K562 (cell line): ENCODE measurements around the gene SYVN1. TPM values are rescaled to one million over a fixed set of nuclear protein-coding genes. Genes with fewer than 3 reads are reported as not detected.

Experiments used
- ATAC-seq: fragments of 200-7000 bp; cut with Tn5 transposase; 3 replicates; pipeline ENCODE4 v1.9.1; 2020; ENCODE audit warnings: moderate library complexity
- BruUV-seq: library from RNA; stranded (reverse); fragments of 400-500 nt; replicated peaks from 2 replicates; lab custom pipeline; 2021; lab: Mats Ljungman, UMichigan
- CTCF ChIA-PET: fragments of 300-600 bp; formaldehyde crosslinking; extraction: SDS; loops from one replicate; lab custom pipeline; 2021; ENCODE audit warnings: low intra/inter-chr PET ratio; lab: Yijun Ruan, JAX
- POLR2A ChIA-PET: fragments of 300-600, 350-650 bp; sonication (Branson Sonifier 250); formaldehyde crosslinking; extraction: SDS; loops from one replicate; lab custom pipeline; 2021; ENCODE audit warnings: antibody characterized with exemption, inconsistent platforms; lab: Yijun Ruan, JAX
- DNase-seq, 4 experiments: peaks; one replicate each; pipeline versions ENCODE4 v3.0.0 to v3.0.0-alpha.2; 2011 to 2018; ENCODE audit warnings: low spot score in 3 of 4, mixed read lengths in 3 of 4; ENCODE audit errors: extremely low read depth in 1 of 4
- FAIRE-seq: peaks from 2 replicates; lab custom pipeline; 2011; peaks lifted over from hg19 to GRCh38; lab: Jason Lieb, UNC
- H2AFZ ChIP-seq: 2 replicates; pipeline ENCODE4 v1.6.0; 2011; ENCODE audit warnings: low read depth, low read length, control low read depth, inconsistent platforms
- H3K27ac ChIP-seq: fragments of 200-600 bp; 3 replicates; pipeline ENCODE4 v1.8.0; 2011; ENCODE audit warnings: low read depth, mild to moderate bottlenecking, control low read depth, inconsistent platforms, low read length, moderate library complexity, mixed read lengths; ENCODE audit errors: extremely low read depth
- H3K27me3 ChIP-seq, 2 experiments: fragments of 300-600 bp in 1 of 2; 2 replicates in 1 of 2; 3 replicates in 1 of 2; pipeline versions ENCODE4 v1.6.0 to v1.8.0; 2011; ENCODE audit warnings: inconsistent platforms in 2 of 2, low read length in 2 of 2, mild to moderate bottlenecking in 1 of 2, mixed read lengths in 1 of 2, moderate library complexity in 1 of 2; ENCODE audit not compliant: control insufficient read depth in 2 of 2, insufficient read depth in 2 of 2
- H3K36me3 ChIP-seq: fragments of 300-600 bp; 3 replicates; pipeline ENCODE4 v1.8.0; 2011; ENCODE audit warnings: mild to moderate bottlenecking, low read length, inconsistent platforms; ENCODE audit not compliant: control insufficient read depth, insufficient read depth
- H3K4me1 ChIP-seq, 2 experiments: fragments of 200-600 bp in 1 of 2; replicated peaks in 1 of 2; 2 replicates in 1 of 2; 3 replicates in 1 of 2; pipeline versions ENCODE4 v1.5.1 to v1.8.0; 2011; ENCODE audit warnings: inconsistent platforms in 2 of 2, low read length in 2 of 2, mild to moderate bottlenecking in 1 of 2, mixed read lengths in 1 of 2, moderate library complexity in 1 of 2; ENCODE audit not compliant: control insufficient read depth in 2 of 2, insufficient read depth in 2 of 2
- H3K4me2 ChIP-seq: 2 replicates; pipeline ENCODE4 v1.6.1; 2011; ENCODE audit warnings: low read length, control low read depth, inconsistent platforms, mixed read lengths; ENCODE audit not compliant: insufficient read depth
- H3K4me3 ChIP-seq: fragments of 200-600 bp; sonication (generic), shearing (Covaris generic); 2 replicates; pipeline ENCODE4 v1.5.1; 2016; ENCODE audit warnings: control low read depth, inconsistent platforms
- H3K79me2 ChIP-seq: fragments of 200-600 bp; 3 replicates; pipeline ENCODE4 v1.8.0; 2011; ENCODE audit warnings: low read length, inconsistent platforms; ENCODE audit not compliant: control insufficient read depth, insufficient read depth
- H3K9ac ChIP-seq, 2 experiments: 2 replicates each; pipeline versions ENCODE4 v1.6.0 to v1.6.1; 2011; ENCODE audit warnings: low read depth in 2 of 2, low read length in 2 of 2, control low read depth in 1 of 2, inconsistent platforms in 1 of 2, mild to moderate bottlenecking in 1 of 2, mixed read lengths in 1 of 2; ENCODE audit not compliant: insufficient read depth in 1 of 2
- H3K9me1 ChIP-seq: one replicate; pipeline ENCODE4 v1.6.0; 2011; ENCODE audit warnings: inconsistent platforms, mild to moderate bottlenecking, low read length, moderate library complexity; ENCODE audit not compliant: control insufficient read depth, insufficient read depth
- H3K9me3 ChIP-seq: replicated peaks from 2 replicates; pipeline ENCODE4 v1.5.1; 2011; ENCODE audit warnings: low read depth, low read length, inconsistent platforms; ENCODE audit not compliant: control insufficient read depth, insufficient read depth
- H4K20me1 ChIP-seq: replicated peaks from 2 replicates; pipeline ENCODE4 v1.6.1; 2011; ENCODE audit warnings: low read length, inconsistent platforms, mixed read lengths; ENCODE audit not compliant: control insufficient read depth, insufficient read depth
- BACH1 ChIP-seq: fragments of 200-800 bp; sonication (Bioruptor generic); IDR thresholded peaks from 2 replicates; pipeline ENCODE4 v1.6.1; 2016; ENCODE audit warnings: missing genetic modification characterization, missing compliant biosample characterization
- BRD4 ChIP-seq: fragments of 200-600 bp; sonication (generic); IDR thresholded peaks from 2 replicates; pipeline ENCODE4 v1.6.1; 2017; ENCODE audit warnings: inconsistent platforms
- KDM1A ChIP-seq, 2 experiments: fragments of 450-650 bp; IDR thresholded peaks; 2 replicates each; pipeline ENCODE4 v1.6.1; 2016; ENCODE audit warnings: mild to moderate bottlenecking in 2 of 2
- NR2C1 ChIP-seq, 2 experiments: fragments of 450-650 bp; IDR thresholded peaks; 2 replicates each; pipeline ENCODE4 v1.6.1; 2017; ENCODE audit warnings: mild to moderate bottlenecking in 2 of 2, antibody characterized with exemption in 1 of 2, inconsistent platforms in 1 of 2, missing compliant biosample characterization in 1 of 2, missing genetic modification characterization in 1 of 2
- RAD51 ChIP-seq: fragments of 450-650 bp; IDR thresholded peaks from 2 replicates; pipeline ENCODE4 v1.7.1; 2016; ENCODE audit warnings: low read depth, mild to moderate bottlenecking, borderline replicate concordance
- SMARCA5 ChIP-seq: fragments of 450-650 bp; IDR thresholded peaks from 2 replicates; pipeline ENCODE4 v1.6.1; 2016
- SRSF3 ChIP-seq: fragments of 200-400 bp; formaldehyde crosslinking; IDR thresholded peaks from 2 replicates; pipeline ENCODE4 v1.6.1; 2016; ENCODE audit warnings: mild to moderate bottlenecking, low read length, moderate library complexity; ENCODE audit not compliant: insufficient read depth
- STAT5B ChIP-seq: fragments of 250-450 bp; sonication (Bioruptor Pico); IDR thresholded peaks from 2 replicates; pipeline ENCODE4 v1.8.0; 2021; ENCODE audit warnings: mild to moderate bottlenecking, inconsistent platforms
- TRIM28 ChIP-seq: fragments of 450-650 bp; IDR thresholded peaks from 2 replicates; pipeline ENCODE4 v1.6.1; 2017
- YY1 ChIP-seq, 3 experiments: IDR thresholded peaks; 2 replicates each; pipeline ENCODE4 v1.6.1; 2011; ENCODE audit warnings: low read length in 2 of 3, mild to moderate bottlenecking in 2 of 3, moderate library complexity in 2 of 3, borderline replicate concordance in 1 of 3, control low read depth in 1 of 3, low read depth in 1 of 3; ENCODE audit not compliant: insufficient read depth in 3 of 3, insufficient replicate concordance in 2 of 3, control insufficient read depth in 1 of 3, insufficient read length in 1 of 3; ENCODE audit errors: extremely low read depth in 1 of 3
- ZC3H11A ChIP-seq: IDR thresholded peaks from 2 replicates; pipeline ENCODE4 v1.6.1; 2012; ENCODE audit warnings: low read depth, low read length, improper control_type of control experiment
- WGBS: fragments of 100-300 bp; shearing (Covaris generic); methylation state at CpG from one replicate; pipeline ENCODE4 v1.1.6; 2016; ENCODE audit warnings: low coverage, mixed read lengths; ENCODE audit not compliant: insufficient coverage; ENCODE audit errors: missing lambda C conversion rate; 5-methylcytosine and 5-hydroxymethylcytosine counted together
- in situ Hi-C: fragments of 300-500 bp; cut with MboI; formaldehyde crosslinking; loops from 4 replicates; pipeline ENCODE4 v1.15.0; 2018; ENCODE audit warnings: inconsistent platforms, mixed read lengths
- intact Hi-C: fragments of 100-400 bp; cut with micrococcal nuclease; formaldehyde crosslinking; loops from 2 replicates; pipeline ENCODE4 v1.14.2; 2022
- polyA plus RNA-seq, 8 experiments: library from polyadenylated mRNA; depleted of rRNA in 4 of 8; stranded (reverse) in 5 of 8; unstranded in 3 of 8; fragments of >200 nt; fragmentation: Nextera tagmentation in 2 of 8; fragmentation: Illumina TruSeq in 1 of 8; extraction: Ambion mirVana in 2 of 8; extraction: Trizol in 1 of 8; gene quantifications; 2 replicates each; pipeline versions ENCODE4 v1.2.1 to v1.2.3, GENCODE V29; 2011 to 2014; ENCODE audit warnings: inconsistent platforms in 1 of 8, missing spikeins in 1 of 8
- total RNA-seq, 7 experiments: library from RNA; depleted of rRNA in 6 of 7; stranded (reverse); fragments of >200 nt in 6 of 7; fragmentation: Illumina TruSeq in 2 of 7; extraction: Trizol in 2 of 7; gene quantifications; 2 replicates each; pipeline versions ENCODE4 v1.2.1 to v1.2.3, GENCODE V29; 2011 to 2021; ENCODE audit warnings: low replicate concordance in 1 of 7

Gene SYVN1
- total and polyA plus RNA-seq, 9 of the 15 experiments (the other 6 are each of a cell fraction or from before 2014, with no cell fraction given) = 0.41 to 47.4 (median 9.9) TPM

DNA sequence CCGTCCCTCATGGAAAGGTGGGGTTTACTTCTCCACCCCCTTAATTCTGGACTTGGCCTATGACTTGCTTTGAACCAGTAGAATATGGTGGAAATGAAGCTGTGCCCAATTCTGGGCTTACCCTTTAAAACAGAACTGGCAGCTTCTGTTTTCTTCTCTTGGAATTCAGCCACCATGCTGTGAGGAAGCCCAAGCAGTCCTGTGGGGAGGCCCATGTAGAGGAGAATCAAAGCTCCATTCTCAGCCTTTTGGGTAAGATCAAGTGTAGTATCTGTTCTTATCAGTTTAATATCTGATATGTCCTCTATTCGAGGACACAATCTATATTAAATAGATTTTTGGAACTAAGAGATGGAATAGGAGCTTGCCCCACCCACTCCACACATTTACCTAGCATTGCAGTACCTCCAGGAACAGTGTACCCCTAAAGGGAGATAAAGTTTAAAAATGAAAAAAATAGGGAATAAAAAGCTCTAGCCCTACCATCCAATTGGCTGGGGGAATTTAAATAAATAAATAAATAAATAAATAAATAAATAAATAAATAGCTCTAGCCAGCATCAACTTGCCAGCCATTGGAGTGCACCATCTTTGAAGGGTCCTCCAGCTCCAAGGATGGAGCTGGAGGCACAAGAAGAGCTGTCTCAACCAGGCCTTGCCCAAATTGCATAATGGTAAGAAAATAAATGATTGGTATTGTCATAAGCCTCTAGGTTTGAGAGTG, 13.2 kb upstream of the SYVN1 start:
- H4K20me1 ChIP-seq = no peaks in the 10 kb centered on the region
- FAIRE-seq (no peak), ATAC-seq (no peak), DNase-seq (no peak)
- ChIA-PET POLR2A (interaction anchor here (1.1 to 7.6 kb wide), 2 partner anchors 9 to 12 kb away, joined by 3 to 75 read pairs; partner anchors contain the start of gene SYVN1), CTCF (no interaction called here)
- no peak overlapping the region for H3K4me2 ChIP-seq
- intact Hi-C loops (no loop called here), in situ Hi-C loops (no loop called here)
- H3K4me1 ChIP-seq = peaks cover 14 to 16% of the 10 kb centered on the region in 2 experiments
- no peaks in the 10 kb centered on the region for H3K79me2 ChIP-seq
- H3K9me3 ChIP-seq = no peaks in the 10 kb centered on the region; the same call in 1 of the 2 replicates
- 42% methylated on average over 2 of the region's 2 CpGs for WGBS
- no peaks in the 10 kb centered on the region for H3K9me1 ChIP-seq
- BruUV-seq = no TSS peak
- no peak overlapping the region for H3K9ac ChIP-seq
- H3K27ac ChIP-seq = no peak overlapping the region
- no peak overlapping the region for H2AFZ ChIP-seq
- no peaks in the 10 kb centered on the region for H3K27me3 ChIP-seq
- H3K36me3 ChIP-seq = no peaks in the 10 kb centered on the region
- H3K4me3 ChIP-seq = no peak overlapping the region
- TF ChIP-seq TRIM28 = 0 out of 2 replicates have a peak, but pooled peaks have one; percentile 35
- no peak for TF ChIP-seq STAT5B (CRISPR knock-in tag)
- peak; percentile 37 to 85 (median 47) for TF ChIP-seq YY1 (IDR thresholded peaks at IDR 0.05; ENCODE audit: borderline replicate concordance in 1 of 3, control insufficient read depth in 1 of 3, extremely low read depth in 1 of 3, insufficient read depth in 3 of 3, insufficient read length in 1 of 3, insufficient replicate concordance in 2 of 3, low read depth in 1 of 3, low read length in 2 of 3)
- TF ChIP-seq BACH1 (tag) = no peak
- no peak for TF ChIP-seq SRSF3
- TF ChIP-seq RAD51 = no peak
- peak; percentile 78; the same call in 1 of the 2 replicates for TF ChIP-seq ZC3H11A
- no peak for TF ChIP-seq NR2C1 (IDR thresholded peaks at IDR 0.05)
- no peak for TF ChIP-seq NR2C1 (tag; IDR thresholded peaks at IDR 0.05)
- TF ChIP-seq BRD4 = no peak
- no peak for TF ChIP-seq KDM1A (IDR thresholded peaks at IDR 0.05)
- TF ChIP-seq SMARCA5 = no peak
